Medulla oblongata (tissue), 1 donor: ENCODE results near the gene SS18L1.
"Not testable (repeated sequence)": the region's sequence is repeated elsewhere in the genome, so short reads cannot be mapped to it uniquely, and the experiment has no call there.

ENCODE experiments used
- DNase-seq: peaks from one replicate; pipeline ENCODE4 v3.0.0-alpha.2; 2015; ENCODE audit errors: extremely low spot score

The SS18L1 gene

GRCh38 chr20:62143081-62143956 lies at the start of gene SS18L1, which contains the start of gene PSMA7:
TSS of gene SS18L1 (plus strand) at chr20:62143769. CDS start at chr20:62143821, 52 bp downstream.
TSS of gene PSMA7 (minus strand) at chr20:62143394. CDS start at chr20:62143303, 91 bp downstream.
- DNase-seq: peak; percentile 92

- DNase-seq: no peak
These were observed 46.9 kb upstream of the SS18L1 start for GRCh38 chr20:62096421-62097380.

GRCh38 chr20:62097881-62098407 lies 45.6 kb upstream of the SS18L1 start:
- DNase-seq: no peak

- DNase-seq: no peak
These were observed 42.5 kb upstream of the SS18L1 start for GRCh38 chr20:62101078-62101477.

- DNase-seq: no peak
These were observed 39.9 kb upstream of the SS18L1 start for GRCh38 chr20:62103508-62104233.

- no peak for DNase-seq
These were observed 39.3 kb upstream of the SS18L1 start for GRCh38 chr20:62104234-62104789.

- DNase-seq: no peak
These were observed 38.7 kb upstream of the SS18L1 start for GRCh38 chr20:62104791-62105345.

- no peak for DNase-seq
These were observed 38.0 kb upstream of the SS18L1 start for GRCh38 chr20:62105592-62105991.

GRCh38 chr20:62111148-62111547 lies 32.4 kb upstream of the SS18L1 start:
- DNase-seq: no peak

- DNase-seq: no peak
These were observed 31.2 kb upstream of the SS18L1 start for GRCh38 chr20:62112368-62112767.

GRCh38 chr20:62114894-62115293 lies 28.7 kb upstream of the SS18L1 start:
- no peak for DNase-seq

GRCh38 chr20:62115800-62116407 lies 27.7 kb upstream of the SS18L1 start:
- DNase-seq: not testable (repeated sequence)

- DNase-seq: no peak
These were observed 26.8 kb upstream of the SS18L1 start for GRCh38 chr20:62116558-62117361.

- DNase-seq: no peak
These were observed 26.3 kb upstream of the SS18L1 start for GRCh38 chr20:62117362-62117646.

GRCh38 chr20:62117658-62118057 lies 25.9 kb upstream of the SS18L1 start:
- DNase-seq: no peak

GRCh38 chr20:62118113-62119043 lies 25.2 kb upstream of the SS18L1 start:
- no peak for DNase-seq

- DNase-seq: no peak
These were observed 24.5 kb upstream of the SS18L1 start for GRCh38 chr20:62119115-62119514.

- DNase-seq: no peak
These were observed 23.8 kb upstream of the SS18L1 start for GRCh38 chr20:62119591-62120364.
